HepG2 (cell line): Measurements from ENCODE around the gene FGF19. TPM values are rescaled to one million over a fixed set of nuclear protein-coding genes. Genes with fewer than 3 reads are reported as not detected.

ENCODE experiments used
- ARNTL ChIP-seq: sonication (generic); formaldehyde crosslinking; IDR thresholded peaks from 2 replicates; pipeline ENCODE4 v1.4.0; 2020; ENCODE audit warnings: mild to moderate bottlenecking, missing genetic modification reagents
- HNRNPK ChIP-seq: fragments of 200-400 bp; formaldehyde crosslinking; IDR thresholded peaks from 2 replicates; pipeline ENCODE4 v1.6.1; 2018; ENCODE audit warnings: low read length, low read depth, moderate library complexity, mild to moderate bottlenecking; ENCODE audit not compliant: poor library complexity, severe bottlenecking
- KDM2A ChIP-seq: sonication (generic); formaldehyde crosslinking; IDR thresholded peaks from 2 replicates; pipeline ENCODE4 v1.4.0; 2020; ENCODE audit warnings: low read depth, missing genetic modification reagents, borderline replicate concordance
- MTA1 ChIP-seq: sonication (generic); formaldehyde crosslinking; IDR thresholded peaks from 2 replicates; pipeline ENCODE4 v1.4.0; 2020; ENCODE audit warnings: missing genetic modification reagents, mild to moderate bottlenecking, borderline replicate concordance
- NKX3-1 ChIP-seq: sonication (generic); formaldehyde crosslinking; IDR thresholded peaks from 2 replicates; pipeline ENCODE4 v1.5.0; 2020; ENCODE audit warnings: missing genetic modification reagents
- REXO4 ChIP-seq: sonication (generic); formaldehyde crosslinking; IDR thresholded peaks from 2 replicates; pipeline ENCODE4 v1.8.0; 2022; ENCODE audit warnings: missing genetic modification reagents, mild to moderate bottlenecking, borderline replicate concordance
- SKI ChIP-seq: fragments of 450-650 bp; IDR thresholded peaks from one replicate; pipeline ENCODE4 v1.6.1; 2018; ENCODE audit warnings: mild to moderate bottlenecking; ENCODE audit not compliant: partially characterized antibody
- ZFYVE20 ChIP-seq: sonication (generic); formaldehyde crosslinking; IDR thresholded peaks from 2 replicates; pipeline ENCODE4 v1.8.0; 2023; ENCODE audit warnings: low read depth, mild to moderate bottlenecking, moderate library complexity, missing genetic modification reagents, borderline replicate concordance
- polyA plus RNA-seq, 8 experiments: library from polyadenylated mRNA; depleted of rRNA in 3 of 8; stranded (reverse) in 7 of 8; unstranded in 1 of 8; fragments of >200 nt; fragmentation: Illumina TruSeq in 4 of 8; extraction: Trizol in 4 of 8; gene quantifications; 2 replicates each; pipeline versions ENCODE4 v1.2.1 to v1.2.3, GENCODE V29; 2011 to 2016; ENCODE audit warnings: low read depth in 4 of 8, missing spikeins in 1 of 8, mixed read lengths in 1 of 8; ENCODE audit not compliant: insufficient read depth in 1 of 8
- total RNA-seq, 5 experiments: library from RNA; depleted of rRNA; stranded (reverse); fragments of >200 nt; fragmentation: Illumina TruSeq; extraction: Trizol; gene quantifications; 2 replicates each; pipeline ENCODE4 v1.2.3, GENCODE V29; 2016; ENCODE audit warnings: low read depth in 1 of 5
- TF ChIP-seq, protein P1 (sequence below): sonication (generic); formaldehyde crosslinking; IDR thresholded peaks from 2 replicates; pipeline ENCODE4 v1.8.0; 2022; ENCODE audit warnings: mild to moderate bottlenecking, missing genetic modification reagents; ENCODE audit not compliant: insufficient replicate concordance
- TF ChIP-seq, protein P2 (sequence below): IDR thresholded peaks from 2 replicates; pipeline ENCODE4 v1.4.0; 2020; ENCODE audit warnings: mild to moderate bottlenecking, missing genetic modification reagents
- TF ChIP-seq, protein P3 (sequence below): sonication (generic); formaldehyde crosslinking; IDR thresholded peaks from 2 replicates; pipeline ENCODE4 v1.4.0; 2020; ENCODE audit warnings: missing genetic modification reagents
- TF ChIP-seq, protein P4 (sequence below): IDR thresholded peaks from 2 replicates; pipeline ENCODE4 v1.6.1; 2016
- TF ChIP-seq, protein P5 (sequence below): sonication (generic); formaldehyde crosslinking; IDR thresholded peaks from 2 replicates; pipeline ENCODE4 v1.4.0; 2020; ENCODE audit warnings: missing genetic modification reagents, borderline replicate concordance

FGF19 gene
- total and polyA plus RNA-seq, 2 of the 13 experiments (the other 11 are each of a cell fraction or from before 2014, with no cell fraction given) = 0.07 TPM; not detected in 1

DNA sequence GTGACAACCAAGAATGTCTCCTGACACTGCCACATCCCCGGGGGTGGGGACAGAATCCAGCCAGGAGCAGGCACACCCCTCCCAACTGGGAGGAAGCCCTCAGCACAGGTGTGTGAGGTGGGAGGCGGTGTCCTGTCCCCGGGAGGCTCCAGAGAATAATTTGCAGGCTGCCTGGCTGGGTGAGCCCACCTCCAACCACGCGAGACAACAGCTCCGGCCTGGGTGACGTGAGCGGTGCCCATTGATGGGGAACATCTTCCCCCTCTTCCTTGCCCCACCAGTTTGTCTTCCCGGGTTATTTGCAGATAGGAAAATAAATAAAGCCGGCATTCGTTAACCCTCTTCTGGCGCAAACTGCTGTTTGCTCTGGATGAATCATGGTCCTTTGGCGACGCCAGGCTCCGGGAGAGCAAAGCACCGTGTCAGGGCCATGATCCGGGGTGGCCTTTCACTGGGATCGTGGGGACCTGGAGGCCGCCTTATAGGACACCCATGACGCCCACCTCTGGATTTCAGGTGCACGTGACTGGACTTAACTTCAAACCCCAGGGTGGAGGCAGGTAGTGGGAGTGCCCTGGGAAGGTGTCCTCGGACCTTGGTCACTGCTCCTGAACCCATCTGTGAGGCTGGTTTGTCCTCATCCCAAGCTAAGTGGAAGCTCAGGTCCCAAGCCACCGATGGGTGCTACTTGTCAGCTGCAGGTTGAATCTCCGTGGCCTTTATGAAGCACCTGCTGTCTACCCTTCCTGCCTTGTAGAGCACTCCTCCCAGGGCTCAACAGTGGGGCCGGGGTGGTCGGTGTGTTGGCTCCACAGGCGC lies 49.0 kb downstream of the FGF19 start (continued):
- TF ChIP-seq, protein P1, sequence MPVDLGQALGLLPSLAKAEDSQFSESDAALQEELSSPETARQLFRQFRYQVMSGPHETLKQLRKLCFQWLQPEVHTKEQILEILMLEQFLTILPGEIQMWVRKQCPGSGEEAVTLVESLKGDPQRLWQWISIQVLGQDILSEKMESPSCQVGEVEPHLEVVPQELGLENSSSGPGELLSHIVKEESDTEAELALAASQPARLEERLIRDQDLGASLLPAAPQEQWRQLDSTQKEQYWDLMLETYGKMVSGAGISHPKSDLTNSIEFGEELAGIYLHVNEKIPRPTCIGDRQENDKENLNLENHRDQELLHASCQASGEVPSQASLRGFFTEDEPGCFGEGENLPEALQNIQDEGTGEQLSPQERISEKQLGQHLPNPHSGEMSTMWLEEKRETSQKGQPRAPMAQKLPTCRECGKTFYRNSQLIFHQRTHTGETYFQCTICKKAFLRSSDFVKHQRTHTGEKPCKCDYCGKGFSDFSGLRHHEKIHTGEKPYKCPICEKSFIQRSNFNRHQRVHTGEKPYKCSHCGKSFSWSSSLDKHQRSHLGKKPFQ (CRISPR knock-in tag) = no peak
- TF ChIP-seq, protein P2, sequence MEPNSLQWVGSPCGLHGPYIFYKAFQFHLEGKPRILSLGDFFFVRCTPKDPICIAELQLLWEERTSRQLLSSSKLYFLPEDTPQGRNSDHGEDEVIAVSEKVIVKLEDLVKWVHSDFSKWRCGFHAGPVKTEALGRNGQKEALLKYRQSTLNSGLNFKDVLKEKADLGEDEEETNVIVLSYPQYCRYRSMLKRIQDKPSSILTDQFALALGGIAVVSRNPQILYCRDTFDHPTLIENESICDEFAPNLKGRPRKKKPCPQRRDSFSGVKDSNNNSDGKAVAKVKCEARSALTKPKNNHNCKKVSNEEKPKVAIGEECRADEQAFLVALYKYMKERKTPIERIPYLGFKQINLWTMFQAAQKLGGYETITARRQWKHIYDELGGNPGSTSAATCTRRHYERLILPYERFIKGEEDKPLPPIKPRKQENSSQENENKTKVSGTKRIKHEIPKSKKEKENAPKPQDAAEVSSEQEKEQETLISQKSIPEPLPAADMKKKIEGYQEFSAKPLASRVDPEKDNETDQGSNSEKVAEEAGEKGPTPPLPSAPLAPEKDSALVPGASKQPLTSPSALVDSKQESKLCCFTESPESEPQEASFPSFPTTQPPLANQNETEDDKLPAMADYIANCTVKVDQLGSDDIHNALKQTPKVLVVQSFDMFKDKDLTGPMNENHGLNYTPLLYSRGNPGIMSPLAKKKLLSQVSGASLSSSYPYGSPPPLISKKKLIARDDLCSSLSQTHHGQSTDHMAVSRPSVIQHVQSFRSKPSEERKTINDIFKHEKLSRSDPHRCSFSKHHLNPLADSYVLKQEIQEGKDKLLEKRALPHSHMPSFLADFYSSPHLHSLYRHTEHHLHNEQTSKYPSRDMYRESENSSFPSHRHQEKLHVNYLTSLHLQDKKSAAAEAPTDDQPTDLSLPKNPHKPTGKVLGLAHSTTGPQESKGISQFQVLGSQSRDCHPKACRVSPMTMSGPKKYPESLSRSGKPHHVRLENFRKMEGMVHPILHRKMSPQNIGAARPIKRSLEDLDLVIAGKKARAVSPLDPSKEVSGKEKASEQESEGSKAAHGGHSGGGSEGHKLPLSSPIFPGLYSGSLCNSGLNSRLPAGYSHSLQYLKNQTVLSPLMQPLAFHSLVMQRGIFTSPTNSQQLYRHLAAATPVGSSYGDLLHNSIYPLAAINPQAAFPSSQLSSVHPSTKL = peak; percentile 82; the same call in 1 of the 2 replicates
- TF ChIP-seq, protein P3, sequence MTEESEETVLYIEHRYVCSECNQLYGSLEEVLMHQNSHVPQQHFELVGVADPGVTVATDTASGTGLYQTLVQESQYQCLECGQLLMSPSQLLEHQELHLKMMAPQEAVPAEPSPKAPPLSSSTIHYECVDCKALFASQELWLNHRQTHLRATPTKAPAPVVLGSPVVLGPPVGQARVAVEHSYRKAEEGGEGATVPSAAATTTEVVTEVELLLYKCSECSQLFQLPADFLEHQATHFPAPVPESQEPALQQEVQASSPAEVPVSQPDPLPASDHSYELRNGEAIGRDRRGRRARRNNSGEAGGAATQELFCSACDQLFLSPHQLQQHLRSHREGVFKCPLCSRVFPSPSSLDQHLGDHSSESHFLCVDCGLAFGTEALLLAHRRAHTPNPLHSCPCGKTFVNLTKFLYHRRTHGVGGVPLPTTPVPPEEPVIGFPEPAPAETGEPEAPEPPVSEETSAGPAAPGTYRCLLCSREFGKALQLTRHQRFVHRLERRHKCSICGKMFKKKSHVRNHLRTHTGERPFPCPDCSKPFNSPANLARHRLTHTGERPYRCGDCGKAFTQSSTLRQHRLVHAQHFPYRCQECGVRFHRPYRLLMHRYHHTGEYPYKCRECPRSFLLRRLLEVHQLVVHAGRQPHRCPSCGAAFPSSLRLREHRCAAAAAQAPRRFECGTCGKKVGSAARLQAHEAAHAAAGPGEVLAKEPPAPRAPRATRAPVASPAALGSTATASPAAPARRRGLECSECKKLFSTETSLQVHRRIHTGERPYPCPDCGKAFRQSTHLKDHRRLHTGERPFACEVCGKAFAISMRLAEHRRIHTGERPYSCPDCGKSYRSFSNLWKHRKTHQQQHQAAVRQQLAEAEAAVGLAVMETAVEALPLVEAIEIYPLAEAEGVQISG (CRISPR knock-in tag) = peak; percentile 66
- TF ChIP-seq HNRNPK (no peak), REXO4 (CRISPR knock-in tag) (no peak), SKI (peak; percentile 64), NKX3-1 (CRISPR knock-in tag) (peak; percentile 41; the same call in 1 of the 2 replicates), ZFYVE20 (no peak), KDM2A (CRISPR knock-in tag) (peak; percentile 98), MTA1 (peak; percentile 73; the same call in 1 of the 2 replicates), ARNTL (peak; percentile 84)
- TF ChIP-seq, protein P4, sequence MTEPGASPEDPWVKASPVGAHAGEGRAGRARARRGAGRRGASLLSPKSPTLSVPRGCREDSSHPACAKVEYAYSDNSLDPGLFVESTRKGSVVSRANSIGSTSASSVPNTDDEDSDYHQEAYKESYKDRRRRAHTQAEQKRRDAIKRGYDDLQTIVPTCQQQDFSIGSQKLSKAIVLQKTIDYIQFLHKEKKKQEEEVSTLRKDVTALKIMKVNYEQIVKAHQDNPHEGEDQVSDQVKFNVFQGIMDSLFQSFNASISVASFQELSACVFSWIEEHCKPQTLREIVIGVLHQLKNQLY (CRISPR knock-in tag) = peak; percentile 58
- TF ChIP-seq, protein P5, sequence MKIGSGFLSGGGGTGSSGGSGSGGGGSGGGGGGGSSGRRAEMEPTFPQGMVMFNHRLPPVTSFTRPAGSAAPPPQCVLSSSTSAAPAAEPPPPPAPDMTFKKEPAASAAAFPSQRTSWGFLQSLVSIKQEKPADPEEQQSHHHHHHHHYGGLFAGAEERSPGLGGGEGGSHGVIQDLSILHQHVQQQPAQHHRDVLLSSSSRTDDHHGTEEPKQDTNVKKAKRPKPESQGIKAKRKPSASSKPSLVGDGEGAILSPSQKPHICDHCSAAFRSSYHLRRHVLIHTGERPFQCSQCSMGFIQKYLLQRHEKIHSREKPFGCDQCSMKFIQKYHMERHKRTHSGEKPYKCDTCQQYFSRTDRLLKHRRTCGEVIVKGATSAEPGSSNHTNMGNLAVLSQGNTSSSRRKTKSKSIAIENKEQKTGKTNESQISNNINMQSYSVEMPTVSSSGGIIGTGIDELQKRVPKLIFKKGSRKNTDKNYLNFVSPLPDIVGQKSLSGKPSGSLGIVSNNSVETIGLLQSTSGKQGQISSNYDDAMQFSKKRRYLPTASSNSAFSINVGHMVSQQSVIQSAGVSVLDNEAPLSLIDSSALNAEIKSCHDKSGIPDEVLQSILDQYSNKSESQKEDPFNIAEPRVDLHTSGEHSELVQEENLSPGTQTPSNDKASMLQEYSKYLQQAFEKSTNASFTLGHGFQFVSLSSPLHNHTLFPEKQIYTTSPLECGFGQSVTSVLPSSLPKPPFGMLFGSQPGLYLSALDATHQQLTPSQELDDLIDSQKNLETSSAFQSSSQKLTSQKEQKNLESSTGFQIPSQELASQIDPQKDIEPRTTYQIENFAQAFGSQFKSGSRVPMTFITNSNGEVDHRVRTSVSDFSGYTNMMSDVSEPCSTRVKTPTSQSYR (CRISPR knock-in tag) = no peak
